Neural cell (in vitro differentiated cells): ENCODE results near the gene SPRN. TPM values are rescaled to one million over a fixed set of nuclear protein-coding genes. Genes with fewer than 3 reads are reported as not detected.

Experiments used
- H2AFZ ChIP-seq: fragments of 200-600, 300-800 bp; sonication (generic), shearing (Covaris generic); 2 replicates; pipeline ENCODE4 v1.6.0; 2014; ENCODE audit warnings: low read depth, mild to moderate bottlenecking, antibody characterized with exemption, low read length, moderate library complexity
- H3F3A ChIP-seq: fragments of 200-600 bp; shearing (Covaris generic); 2 replicates; pipeline ENCODE4 v1.6.1; 2016; ENCODE audit warnings: mild to moderate bottlenecking, moderate library complexity, mixed read lengths, antibody characterized with exemption, low read length; ENCODE audit not compliant: insufficient read depth, poor library complexity, severe bottlenecking
- H3K27ac ChIP-seq: fragments of 200-600, 300-800 bp; sonication (generic), shearing (Covaris generic); 2 replicates; pipeline ENCODE4 v1.5.1; 2014; ENCODE audit warnings: mild to moderate bottlenecking, low read length, moderate library complexity
- H3K27me3 ChIP-seq: fragments of 300-800, 200-600 bp; sonication (generic), shearing (Covaris generic); 2 replicates; pipeline ENCODE4 v1.6.0; 2014; ENCODE audit warnings: mild to moderate bottlenecking, low read depth, low read length, moderate library complexity; ENCODE audit not compliant: insufficient read depth
- H3K36me3 ChIP-seq: fragments of 300-800, 200-600 bp; sonication (generic), shearing (Covaris generic); 2 replicates; pipeline ENCODE4 v1.5.1; 2014; ENCODE audit warnings: mild to moderate bottlenecking, antibody characterized with exemption, low read length, moderate library complexity; ENCODE audit not compliant: insufficient read depth
- H3K4me2 ChIP-seq: fragments of 300-800, 200-600 bp; sonication (generic), shearing (Covaris generic); 2 replicates; pipeline ENCODE4 v1.6.0; 2014; ENCODE audit warnings: mild to moderate bottlenecking, low read length
- H3K4me3 ChIP-seq: fragments of 300-800, 200-600 bp; sonication (generic), shearing (Covaris generic); 2 replicates; pipeline ENCODE4 v1.5.1; 2014; ENCODE audit warnings: mild to moderate bottlenecking, low read length, moderate library complexity
- H3K79me2 ChIP-seq: fragments of 200-600 bp; shearing (Covaris generic); replicated peaks from 2 replicates; pipeline ENCODE4 v1.6.0; 2014; ENCODE audit warnings: mild to moderate bottlenecking, low read length, moderate library complexity; ENCODE audit not compliant: insufficient read depth
- H3K9ac ChIP-seq: fragments of 300-800, 200-600 bp; sonication (generic), shearing (Covaris generic); 2 replicates; pipeline ENCODE4 v1.6.1; 2016; ENCODE audit warnings: mild to moderate bottlenecking, low read length, mixed read lengths
- H3K9me2 ChIP-seq: fragments of 200-600 bp; shearing (Covaris generic); 2 replicates; pipeline ENCODE4 v1.6.1; 2016; ENCODE audit warnings: mild to moderate bottlenecking, low read length, mixed read lengths; ENCODE audit not compliant: insufficient read depth
- H3K9me3 ChIP-seq: fragments of 200-600, 300-800 bp; sonication (generic), shearing (Covaris generic); 2 replicates; pipeline ENCODE4 v1.6.1; 2016; ENCODE audit warnings: mild to moderate bottlenecking, mixed run types, low read length, moderate library complexity, mixed read lengths
- H4K20me1 ChIP-seq: fragments of 200-600 bp; shearing (Covaris generic); 2 replicates; pipeline ENCODE4 v1.6.1; 2016; ENCODE audit warnings: mild to moderate bottlenecking, mixed run types; ENCODE audit not compliant: insufficient read depth
- EP300 ChIP-seq: fragments of 450-650 bp; conservative IDR thresholded peaks from 2 replicates; pipeline ENCODE4 v1.6.1; 2014; ENCODE audit warnings: antibody characterized with exemption, mild to moderate bottlenecking, moderate library complexity; ENCODE audit not compliant: poor library complexity, severe bottlenecking
- EZH2 ChIP-seq: fragments of 200-600, 300-800 bp; shearing (Covaris generic), sonication (generic); IDR thresholded peaks from 2 replicates; pipeline ENCODE4 v1.6.1; 2014; ENCODE audit warnings: antibody characterized with exemption, low read length, borderline replicate concordance, mild to moderate bottlenecking; ENCODE audit not compliant: insufficient read depth, poor library complexity, severe bottlenecking
- MXI1 ChIP-seq: fragments of 450-650 bp; conservative IDR thresholded peaks from 2 replicates; pipeline ENCODE4 v1.6.1; 2014; ENCODE audit warnings: antibody characterized with exemption, mild to moderate bottlenecking; ENCODE audit not compliant: poor library complexity, severe bottlenecking
- POLR2AphosphoS5 ChIP-seq: IDR thresholded peaks from 2 replicates; pipeline ENCODE4 v1.6.1; 2012
- RAD21 ChIP-seq: fragments of 450-650 bp; conservative IDR thresholded peaks from 2 replicates; pipeline ENCODE4 v1.6.1; 2014; ENCODE audit warnings: antibody characterized with exemption, mild to moderate bottlenecking, moderate library complexity
- REST ChIP-seq: IDR thresholded peaks from 2 replicates; pipeline ENCODE4 v1.6.1; 2012; ENCODE audit warnings: borderline replicate concordance
- SMC3 ChIP-seq: fragments of 450-650 bp; conservative IDR thresholded peaks from 2 replicates; pipeline ENCODE4 v1.6.1; 2014; ENCODE audit warnings: antibody characterized with exemption, mild to moderate bottlenecking, moderate library complexity; ENCODE audit not compliant: poor library complexity
- TAF1 ChIP-seq: IDR thresholded peaks from 2 replicates; pipeline ENCODE4 v1.6.1; 2012; ENCODE audit warnings: low read depth
- polyA plus RNA-seq: library from polyadenylated mRNA; depleted of rRNA; stranded (reverse); fragments of >200 nt; gene quantifications from 2 replicates; pipeline ENCODE4 v1.2.3, GENCODE V29; 2014
- TF ChIP-seq, protein P1 (sequence below): fragments of 450-650 bp; IDR thresholded peaks from 2 replicates; pipeline ENCODE4 v1.5.1; 2014; ENCODE audit warnings: antibody characterized with exemption, mild to moderate bottlenecking, moderate library complexity; ENCODE audit not compliant: poor library complexity, severe bottlenecking

Gene SPRN
- polyA plus RNA-seq, 1 donor from 2014 or later = 1.1 TPM

- H3K9me3 ChIP-seq = peaks cover 9% of the 10 kb centered on the region
- no peak overlapping the region for H2AFZ ChIP-seq
- no peak for TF ChIP-seq MXI1
- no peak for TF ChIP-seq POLR2AphosphoS5
- TF ChIP-seq SMC3 = no peak
- no peak for TF ChIP-seq EZH2
- no peak for TF ChIP-seq REST
- TF ChIP-seq RAD21 = no peak
- TF ChIP-seq, protein P1, sequence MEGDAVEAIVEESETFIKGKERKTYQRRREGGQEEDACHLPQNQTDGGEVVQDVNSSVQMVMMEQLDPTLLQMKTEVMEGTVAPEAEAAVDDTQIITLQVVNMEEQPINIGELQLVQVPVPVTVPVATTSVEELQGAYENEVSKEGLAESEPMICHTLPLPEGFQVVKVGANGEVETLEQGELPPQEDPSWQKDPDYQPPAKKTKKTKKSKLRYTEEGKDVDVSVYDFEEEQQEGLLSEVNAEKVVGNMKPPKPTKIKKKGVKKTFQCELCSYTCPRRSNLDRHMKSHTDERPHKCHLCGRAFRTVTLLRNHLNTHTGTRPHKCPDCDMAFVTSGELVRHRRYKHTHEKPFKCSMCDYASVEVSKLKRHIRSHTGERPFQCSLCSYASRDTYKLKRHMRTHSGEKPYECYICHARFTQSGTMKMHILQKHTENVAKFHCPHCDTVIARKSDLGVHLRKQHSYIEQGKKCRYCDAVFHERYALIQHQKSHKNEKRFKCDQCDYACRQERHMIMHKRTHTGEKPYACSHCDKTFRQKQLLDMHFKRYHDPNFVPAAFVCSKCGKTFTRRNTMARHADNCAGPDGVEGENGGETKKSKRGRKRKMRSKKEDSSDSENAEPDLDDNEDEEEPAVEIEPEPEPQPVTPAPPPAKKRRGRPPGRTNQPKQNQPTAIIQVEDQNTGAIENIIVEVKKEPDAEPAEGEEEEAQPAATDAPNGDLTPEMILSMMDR = no peak
- no peak for TF ChIP-seq TAF1
- no peak for TF ChIP-seq EP300
These were observed 16.3 kb upstream of the SPRN start for GRCh38 chr10:133440633-133441285.

DNA sequence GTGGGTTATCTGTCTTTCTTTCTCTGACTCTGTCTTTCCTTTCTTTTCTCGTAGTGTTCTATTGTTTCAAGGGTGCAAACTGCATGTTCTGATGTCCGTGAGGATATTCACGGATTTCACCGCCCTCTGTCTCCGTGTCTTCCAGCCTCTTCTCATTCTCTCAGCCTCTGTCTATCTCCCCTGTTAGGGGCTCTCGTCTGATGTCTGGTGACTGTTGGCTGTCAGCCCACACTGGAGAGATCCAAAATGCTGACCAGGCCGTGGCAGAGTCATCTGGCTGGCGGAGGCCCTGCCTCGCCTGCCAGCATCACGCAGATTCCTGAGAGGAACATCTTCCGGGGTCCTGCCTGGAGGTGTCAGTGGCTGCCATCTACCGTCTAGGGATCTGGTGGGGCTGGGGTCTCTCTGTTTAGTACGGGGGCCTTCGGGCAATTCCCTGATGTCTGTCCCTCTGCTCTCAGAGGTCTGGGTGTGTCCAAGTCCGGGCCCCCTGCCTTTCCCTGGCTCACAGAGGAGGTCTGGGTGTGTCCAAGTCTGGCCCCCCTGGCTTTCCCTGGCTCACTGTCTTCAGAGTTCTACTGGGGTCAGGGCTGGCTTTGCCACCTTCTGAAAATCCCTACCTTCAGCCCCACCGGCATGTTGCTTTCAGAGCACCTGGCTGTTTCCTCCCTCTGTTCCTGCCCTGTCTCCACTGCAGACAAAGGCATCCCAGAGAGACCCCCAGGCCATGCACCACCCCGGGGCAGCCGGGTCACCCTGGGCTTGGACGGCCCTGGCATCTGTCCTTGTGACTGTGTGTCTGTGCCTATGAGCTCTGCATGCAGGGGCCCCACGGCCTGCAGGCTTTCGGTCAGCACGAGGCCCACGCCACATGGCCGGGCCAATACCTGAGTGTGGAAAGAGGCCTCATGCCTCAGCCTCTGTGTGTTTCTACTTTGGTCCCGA is 15.4 kb upstream of the SPRN start:
- H3K4me3 ChIP-seq = no peak overlapping the region
- H3K9me2 ChIP-seq = no peaks in the 10 kb centered on the region
- no peak overlapping the region for H2AFZ ChIP-seq
- TF ChIP-seq MXI1 (no peak), RAD21 (no peak), REST (no peak), TAF1 (no peak), EP300 (no peak), EZH2 (no peak), SMC3 (no peak), POLR2AphosphoS5 (no peak)
- TF ChIP-seq, protein P1 = no peak
- no peak overlapping the region for H3K27ac ChIP-seq
- no peaks in the 10 kb centered on the region for H4K20me1 ChIP-seq
- no peak overlapping the region for H3K4me2 ChIP-seq
- no peaks in the 10 kb centered on the region for H3F3A ChIP-seq
- H3K27me3 ChIP-seq = no peaks in the 10 kb centered on the region
- peaks cover 9% of the 10 kb centered on the region for H3K9me3 ChIP-seq
- no peak overlapping the region for H3K9ac ChIP-seq
- no peaks in the 10 kb centered on the region for H3K36me3 ChIP-seq
- no peaks in the 10 kb centered on the region for H3K79me2 ChIP-seq

More at GRCh38 chr10:133440633-133441285, 16.3 kb upstream of the SPRN start:
- no peak overlapping the region for H3K4me2 ChIP-seq
- no peak overlapping the region for H3K9ac ChIP-seq
- no peaks in the 10 kb centered on the region for H4K20me1 ChIP-seq
- H3K9me2 ChIP-seq = no peaks in the 10 kb centered on the region
- no peaks in the 10 kb centered on the region for H3K79me2 ChIP-seq
- no peak overlapping the region for H3K4me3 ChIP-seq
- no peaks in the 10 kb centered on the region for H3F3A ChIP-seq
- H3K27ac ChIP-seq = no peak overlapping the region
- H3K36me3 ChIP-seq = no peaks in the 10 kb centered on the region
- no peaks in the 10 kb centered on the region for H3K27me3 ChIP-seq
